Measurements from ENCODE around the gene LLGL1. TPM values are rescaled to one million over a fixed set of nuclear protein-coding genes. Genes with fewer than 3 reads are reported as not detected.

The LLGL1 gene
- total and polyA plus RNA-seq, 9 donors, result 2.5 to 28.0 (median 21.6) TPM

DNA sequence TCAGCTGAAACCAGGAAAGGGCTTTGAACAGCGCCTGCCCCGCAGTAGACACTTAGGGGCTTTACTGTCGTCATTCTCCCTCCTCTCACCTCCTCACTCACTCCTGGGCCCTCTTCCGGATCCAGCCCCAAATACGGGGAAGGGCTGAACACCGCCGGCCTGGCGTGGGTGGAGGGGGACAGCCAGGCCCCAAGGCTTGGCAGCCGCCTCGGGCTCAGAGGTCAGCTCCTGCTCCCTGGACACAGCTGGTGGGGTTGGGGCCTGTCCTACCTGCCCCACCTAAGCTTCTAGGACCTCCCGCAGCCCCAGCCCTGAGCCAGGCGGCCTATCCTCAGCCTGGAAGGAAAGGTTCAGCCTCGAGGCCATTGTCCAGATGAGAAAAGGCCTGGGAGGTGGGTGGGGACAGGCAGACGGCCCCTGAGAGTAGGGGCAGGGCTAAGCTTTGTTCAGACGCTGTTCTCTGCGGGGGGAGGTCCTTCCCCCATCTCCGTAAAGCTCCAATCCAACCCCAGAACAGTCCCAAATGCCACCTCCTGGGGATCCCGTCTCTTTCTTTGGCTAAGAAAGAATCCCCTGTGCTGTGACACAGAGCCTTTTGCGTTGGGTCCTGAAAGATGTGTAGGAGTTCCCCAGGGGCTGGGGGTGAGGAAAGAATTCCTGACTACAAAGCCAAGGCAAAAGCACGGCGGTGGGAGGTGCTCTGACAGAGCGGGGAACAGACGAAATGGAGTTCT, 881 bp upstream of the LLGL1 start:
- WGBS, 3 donors, result 30 to 39% (median 32%) methylated on average over 23 of the region's 23 CpGs
- intact Hi-C loops (cut with DNase I), result loop anchor here in 1 of 4 donors (5.0 to 10.0 kb wide), 2 partner anchors 37 to 70 kb away; no protein-coding TSS in a partner anchor
- no peaks in the 10 kb centered on the region for H3K36me3 ChIP-seq
- no peak for TF ChIP-seq EP300 (IDR thresholded peaks at IDR 0.05)
- TF ChIP-seq, protein P1, sequence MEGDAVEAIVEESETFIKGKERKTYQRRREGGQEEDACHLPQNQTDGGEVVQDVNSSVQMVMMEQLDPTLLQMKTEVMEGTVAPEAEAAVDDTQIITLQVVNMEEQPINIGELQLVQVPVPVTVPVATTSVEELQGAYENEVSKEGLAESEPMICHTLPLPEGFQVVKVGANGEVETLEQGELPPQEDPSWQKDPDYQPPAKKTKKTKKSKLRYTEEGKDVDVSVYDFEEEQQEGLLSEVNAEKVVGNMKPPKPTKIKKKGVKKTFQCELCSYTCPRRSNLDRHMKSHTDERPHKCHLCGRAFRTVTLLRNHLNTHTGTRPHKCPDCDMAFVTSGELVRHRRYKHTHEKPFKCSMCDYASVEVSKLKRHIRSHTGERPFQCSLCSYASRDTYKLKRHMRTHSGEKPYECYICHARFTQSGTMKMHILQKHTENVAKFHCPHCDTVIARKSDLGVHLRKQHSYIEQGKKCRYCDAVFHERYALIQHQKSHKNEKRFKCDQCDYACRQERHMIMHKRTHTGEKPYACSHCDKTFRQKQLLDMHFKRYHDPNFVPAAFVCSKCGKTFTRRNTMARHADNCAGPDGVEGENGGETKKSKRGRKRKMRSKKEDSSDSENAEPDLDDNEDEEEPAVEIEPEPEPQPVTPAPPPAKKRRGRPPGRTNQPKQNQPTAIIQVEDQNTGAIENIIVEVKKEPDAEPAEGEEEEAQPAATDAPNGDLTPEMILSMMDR (IDR thresholded peaks at IDR 0.05), result no peak
- TF ChIP-seq POLR2A (IDR thresholded peaks at IDR 0.05), result no peak
- peak overlapping the region; percentile 34 for H3K4me3 ChIP-seq
- H3K27me3 ChIP-seq, result no peaks in the 10 kb centered on the region
- peaks cover 3% of the 10 kb centered on the region for H3K4me1 ChIP-seq (ENCODE audit: insufficient read depth)
- no peak overlapping the region for H3K27ac ChIP-seq
- H3K9me3 ChIP-seq, result no peaks in the 10 kb centered on the region
- DNase-seq, result peak in 3 of 5 donors; percentile 42 to 70 (median 64)

DNA sequence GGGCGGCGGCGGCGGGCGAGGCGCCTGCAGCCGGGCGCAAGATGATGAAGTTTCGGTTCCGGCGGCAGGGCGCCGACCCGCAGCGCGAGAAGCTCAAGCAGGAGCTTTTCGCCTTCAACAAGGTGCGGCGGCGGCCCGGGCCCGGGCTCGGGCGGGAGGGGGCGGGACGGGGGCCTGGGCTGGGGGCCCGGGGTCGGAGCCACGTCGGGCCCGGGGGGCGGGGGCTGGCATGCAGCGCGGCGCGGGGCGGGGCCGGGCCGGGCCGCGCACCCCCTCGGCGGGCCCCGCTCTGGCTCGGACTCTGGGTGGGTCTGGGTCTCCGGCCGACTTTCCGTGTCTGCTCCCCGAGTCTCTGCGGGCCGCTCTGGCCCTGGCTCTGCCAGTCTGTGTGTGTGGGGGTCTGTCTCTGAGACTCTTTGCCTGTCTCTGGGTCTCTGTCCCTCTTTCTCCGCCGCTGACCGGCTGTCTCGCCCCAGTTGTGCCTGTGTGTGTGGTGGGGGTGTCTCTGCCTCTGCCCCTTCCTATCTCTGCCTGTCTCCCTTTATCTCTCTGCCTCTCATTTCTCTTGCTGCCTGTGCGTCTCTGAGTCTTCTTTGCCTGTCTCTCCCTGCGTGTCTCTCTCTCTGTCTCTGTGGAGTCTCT, 328 bp downstream of the LLGL1 start:
- peak overlapping the region; percentile 60 for H3K4me3 ChIP-seq
- no peaks in the 10 kb centered on the region for H3K9me3 ChIP-seq
- H3K27me3 ChIP-seq, result no peaks in the 10 kb centered on the region
- intact Hi-C loops (cut with DNase I), result loop anchor here in 1 of 4 donors (5.0 to 10.0 kb wide), 2 partner anchors 38 to 71 kb away; no protein-coding TSS in a partner anchor
- H3K4me1 ChIP-seq (ENCODE audit: insufficient read depth), result peaks cover 3% of the 10 kb centered on the region
- WGBS, 3 donors, result 1% methylated on average over 16 to 57 of the region's 57 CpGs
- no peak for TF ChIP-seq EP300 (IDR thresholded peaks at IDR 0.05)
- TF ChIP-seq, protein P1 (IDR thresholded peaks at IDR 0.05), result no peak
- TF ChIP-seq POLR2A (IDR thresholded peaks at IDR 0.05), result no peak
- peak in 1 of 5 donors; percentile 41 for DNase-seq
- H3K36me3 ChIP-seq, result no peaks in the 10 kb centered on the region
- H3K27ac ChIP-seq, result no peak overlapping the region

DNA sequence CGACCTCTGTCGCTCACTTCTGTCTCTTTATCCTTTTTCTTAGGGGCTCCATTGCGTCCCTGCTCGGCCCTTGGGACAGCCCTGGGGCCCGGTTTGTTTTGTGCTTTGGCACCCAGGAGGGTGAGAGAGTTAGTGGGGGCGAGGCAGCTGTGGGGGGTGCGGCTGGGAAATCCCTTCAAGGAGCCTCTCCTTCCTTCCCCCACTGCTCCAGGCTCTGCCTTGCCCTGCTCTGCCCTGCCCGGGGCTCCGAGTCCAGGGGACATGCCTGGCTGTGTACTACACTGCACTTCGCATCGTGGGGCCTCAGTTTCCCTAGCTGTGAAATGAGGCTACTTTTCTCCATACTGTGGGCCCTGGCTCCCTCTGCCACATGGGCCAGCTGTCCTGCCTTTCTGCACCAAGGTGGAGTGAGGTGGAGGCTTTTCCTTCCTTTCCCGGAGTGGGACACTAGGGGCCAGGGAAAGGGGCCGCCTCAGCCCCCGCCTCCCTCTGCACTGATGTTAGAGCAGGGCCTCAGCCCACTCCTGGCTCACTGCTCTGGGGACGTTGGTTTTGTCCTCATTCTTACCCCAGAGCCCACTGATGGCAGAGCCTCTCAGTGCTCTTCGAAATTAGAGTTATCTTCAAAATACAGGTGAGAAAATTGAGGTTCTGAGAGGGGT, 980 bp downstream of the LLGL1 start:
- Histone ChIP-seq H3K36me3 (no peaks in the 10 kb centered on the region), H3K4me3 (peak overlapping the region; percentile 60), H3K27ac (no peak overlapping the region), H3K27me3 (no peaks in the 10 kb centered on the region), H3K9me3 (no peaks in the 10 kb centered on the region), H3K4me1 (ENCODE audit: insufficient read depth) (peaks cover 3% of the 10 kb centered on the region)
- TF ChIP-seq POLR2A (IDR thresholded peaks at IDR 0.05) (no peak), EP300 (IDR thresholded peaks at IDR 0.05) (no peak)
- TF ChIP-seq, protein P1 (IDR thresholded peaks at IDR 0.05), result no peak
- DNase-seq, result peak in 1 of 5 donors; percentile 47
- 15 to 20% (median 19%) methylated on average over 16 of the region's 16 CpGs for WGBS, 3 donors
- intact Hi-C loops (cut with DNase I), result loop anchor here in 1 of 4 donors (5.0 to 10.0 kb wide), 2 partner anchors 39 to 72 kb away; no protein-coding TSS in a partner anchor

GRCh38 chr17:18227635-18228034, 2.2 kb downstream of the LLGL1 start:
- intact Hi-C loops (cut with DNase I), result loop anchor here in 1 of 4 donors (5.0 to 10.0 kb wide), 2 partner anchors 40 to 73 kb away; no protein-coding TSS in a partner anchor
- Histone ChIP-seq H3K4me1 (ENCODE audit: insufficient read depth) (peaks cover 3% of the 10 kb centered on the region), H3K36me3 (no peaks in the 10 kb centered on the region), H3K4me3 (no peak overlapping the region), H3K27ac (no peak overlapping the region), H3K9me3 (no peaks in the 10 kb centered on the region), H3K27me3 (no peaks in the 10 kb centered on the region)
- no peak for DNase-seq
- WGBS, 3 donors, result 92 to 98% (median 93%) methylated on average over 5 of the region's 5 CpGs
- TF ChIP-seq, protein P1 (IDR thresholded peaks at IDR 0.05), result no peak
- no peak for TF ChIP-seq EP300 (IDR thresholded peaks at IDR 0.05)
- no peak for TF ChIP-seq POLR2A (IDR thresholded peaks at IDR 0.05)
